Ovary (tissue), 3 donors: ENCODE measurements around the gene ADGRB2.

ENCODE experiments used
- POLR2A ChIP-seq: fragments of 450-650 bp; IDR thresholded peaks from one replicate; pipeline ENCODE4 v1.6.1; 2017; ENCODE audit warnings: antibody characterized with exemption, mild to moderate bottlenecking, moderate library complexity
- TF ChIP-seq, protein P1 (sequence below), 3 donors: fragments of 450-650 bp in 2 of 3; fragments of 200-600 bp in 1 of 3; IDR thresholded peaks; one replicate each; pipeline versions ENCODE4 v1.5.1 to v1.8.0; 2016 to 2022; ENCODE audit warnings: antibody characterized with exemption in 3 of 3, mild to moderate bottlenecking in 1 of 3
- donor health status: DM: no; HTN: no; CAD: no.

DNA sequence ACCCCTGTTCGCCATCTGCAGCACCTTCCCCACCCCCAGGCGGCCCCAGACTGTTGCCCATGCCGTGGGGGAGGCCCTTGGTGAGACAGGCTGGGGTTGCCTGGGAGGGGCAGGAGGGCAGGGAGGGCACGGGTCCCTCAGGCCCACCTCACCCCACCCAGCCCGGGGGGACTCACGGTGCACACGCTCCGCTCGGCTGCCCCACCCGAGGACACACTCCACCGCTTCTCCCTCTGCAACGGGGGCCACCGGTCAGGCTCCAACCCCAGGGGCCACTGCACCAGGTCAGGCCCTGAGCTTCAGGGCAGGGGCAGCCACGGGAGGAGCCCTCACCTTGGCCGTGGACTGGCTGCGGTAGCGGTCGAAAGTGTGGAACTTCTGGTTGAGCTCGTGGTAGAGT is 36.3 kb downstream of the ADGRB2 start:
- TF ChIP-seq, protein P1, sequence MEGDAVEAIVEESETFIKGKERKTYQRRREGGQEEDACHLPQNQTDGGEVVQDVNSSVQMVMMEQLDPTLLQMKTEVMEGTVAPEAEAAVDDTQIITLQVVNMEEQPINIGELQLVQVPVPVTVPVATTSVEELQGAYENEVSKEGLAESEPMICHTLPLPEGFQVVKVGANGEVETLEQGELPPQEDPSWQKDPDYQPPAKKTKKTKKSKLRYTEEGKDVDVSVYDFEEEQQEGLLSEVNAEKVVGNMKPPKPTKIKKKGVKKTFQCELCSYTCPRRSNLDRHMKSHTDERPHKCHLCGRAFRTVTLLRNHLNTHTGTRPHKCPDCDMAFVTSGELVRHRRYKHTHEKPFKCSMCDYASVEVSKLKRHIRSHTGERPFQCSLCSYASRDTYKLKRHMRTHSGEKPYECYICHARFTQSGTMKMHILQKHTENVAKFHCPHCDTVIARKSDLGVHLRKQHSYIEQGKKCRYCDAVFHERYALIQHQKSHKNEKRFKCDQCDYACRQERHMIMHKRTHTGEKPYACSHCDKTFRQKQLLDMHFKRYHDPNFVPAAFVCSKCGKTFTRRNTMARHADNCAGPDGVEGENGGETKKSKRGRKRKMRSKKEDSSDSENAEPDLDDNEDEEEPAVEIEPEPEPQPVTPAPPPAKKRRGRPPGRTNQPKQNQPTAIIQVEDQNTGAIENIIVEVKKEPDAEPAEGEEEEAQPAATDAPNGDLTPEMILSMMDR (IDR thresholded peaks at IDR 0.05), result no peak
- no peak for TF ChIP-seq POLR2A
